GM12892 (cell line): ENCODE data around the gene UFC1.

ENCODE experiments used
- POLR2A ChIP-seq: IDR thresholded peaks from 2 replicates; pipeline ENCODE4 v1.6.1; 2011; ENCODE audit warnings: low read depth, low read length, control low read depth
- TAF1 ChIP-seq: IDR thresholded peaks from 2 replicates; pipeline ENCODE4 v1.6.1; 2011; ENCODE audit warnings: low read depth, mild to moderate bottlenecking, control low read depth, low read length, borderline replicate concordance

DNA sequence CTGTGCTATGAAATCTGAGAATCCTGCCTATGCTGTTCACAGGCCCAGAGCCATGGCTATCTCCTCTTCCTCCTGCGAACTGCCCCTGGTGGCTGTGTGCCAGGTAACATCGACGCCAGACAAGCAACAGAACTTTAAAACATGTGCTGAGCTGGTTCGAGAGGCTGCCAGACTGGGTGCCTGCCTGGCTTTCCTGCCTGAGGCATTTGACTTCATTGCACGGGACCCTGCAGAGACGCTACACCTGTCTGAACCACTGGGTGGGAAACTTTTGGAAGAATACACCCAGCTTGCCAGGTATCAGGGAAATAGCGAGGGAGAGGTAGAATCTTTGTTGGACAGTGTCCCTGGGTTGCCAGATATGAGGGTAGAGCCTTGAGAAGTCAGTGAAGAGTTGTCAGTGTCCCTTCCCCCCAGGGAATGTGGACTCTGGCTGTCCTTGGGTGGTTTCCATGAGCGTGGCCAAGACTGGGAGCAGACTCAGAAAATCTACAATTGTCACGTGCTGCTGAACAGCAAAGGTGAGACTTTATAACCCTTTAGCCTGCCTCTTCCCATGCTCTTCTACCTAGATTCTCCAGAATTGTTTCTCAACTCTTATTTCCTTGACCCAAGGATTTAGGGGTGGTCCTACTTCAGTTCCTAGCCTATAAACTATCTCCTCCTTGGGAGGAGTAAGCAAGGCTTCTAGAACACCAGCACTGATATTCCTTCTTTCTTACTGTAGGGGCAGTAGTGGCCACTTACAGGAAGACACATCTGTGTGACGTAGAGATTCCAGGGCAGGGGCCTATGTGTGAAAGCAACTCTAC lies 34.5 kb upstream of the UFC1 start:
- no peak for TF ChIP-seq TAF1
- TF ChIP-seq POLR2A: no peak; the same call in 1 of the 2 replicates
